HFFc6 (cell line): ENCODE data around the gene ANKRD36C. TPM values are rescaled to one million over a fixed set of nuclear protein-coding genes. Genes with fewer than 3 reads are reported as not detected.
"Not testable (repeated sequence)": the region's sequence is repeated elsewhere in the genome, so short reads cannot be mapped to it uniquely, and the experiment has no call there.

ENCODE experiments used
- DNase-seq: peaks from one replicate; pipeline ENCODE4 v3.0.0-alpha.2; 2018
- H3K27ac Mint-ChIP-seq: 2 replicates; pipeline ENCODE4 v1.8.0; 2020; ENCODE audit warnings: mild to moderate bottlenecking, mixed read lengths
- H3K27me3 Mint-ChIP-seq: 2 replicates; pipeline ENCODE4 v1.8.0; 2021; ENCODE audit warnings: mild to moderate bottlenecking, moderate library complexity, mixed read lengths; ENCODE audit not compliant: insufficient read depth
- H3K36me3 Mint-ChIP-seq: 2 replicates; pipeline ENCODE4 v1.8.0; 2021; ENCODE audit warnings: low read depth, mixed read lengths
- H3K4me1 Mint-ChIP-seq: 2 replicates; pipeline ENCODE4 v1.8.0; 2020; ENCODE audit warnings: low read depth, mixed read lengths
- H3K4me3 Mint-ChIP-seq: 2 replicates; pipeline ENCODE4 v1.8.0; 2020; ENCODE audit warnings: mild to moderate bottlenecking, moderate library complexity, mixed read lengths
- H3K9me3 Mint-ChIP-seq: 2 replicates; pipeline ENCODE4 v1.8.0; 2020; ENCODE audit warnings: mild to moderate bottlenecking, mixed read lengths
- CTCF ChIP-seq: fragments of 200-600 bp; sonication (generic); IDR thresholded peaks from 2 replicates; pipeline ENCODE4 v1.5.0; 2021; ENCODE audit warnings: antibody characterized with exemption, mild to moderate bottlenecking
- long read RNA-seq: library from polyadenylated mRNA; unstranded; transcript quantifications from one replicate; pipeline ENCODE4 v2.0.0, GENCODE V29; 2019
- total RNA-seq, 6 experiments: library from RNA; stranded (reverse); fragmentation: NEBNext Ultra II Directional; extraction: Animal tissue kit (Norgen Biotek cat#: 25700); gene quantifications; 2 replicates in 1 of 6; 3 replicates in 5 of 6; pipeline ENCODE4 v1.2.3, GENCODE V29; 2021

ANKRD36C gene
- 1 to 10 TPM; 5.9 to 8.9 (median 7.0) TPM for total RNA-seq
- long read RNA-seq, partial matches to known transcripts, result 1 of 2 reads
- long read RNA-seq, other reads (novel, unspliced or antisense), result 1 of 2 reads

- H3K27me3 Mint-ChIP-seq, H3K36me3 Mint-ChIP-seq, H3K9me3 Mint-ChIP-seq: not testable (repeated sequence)
Observed at GRCh38 chr2:95991351-95992094, at the start of gene ANKRD36C. Gene ANKRD36C, minus strand, starts transcription at chr2:95991824. Its CDS starts 116 bp downstream, at chr2:95991708.

GRCh38 chr2:96035554-96035953, 43.9 kb upstream of the ANKRD36C start:
- H3K9me3 Mint-ChIP-seq, H3K4me1 Mint-ChIP-seq, H3K27me3 Mint-ChIP-seq, H3K36me3 Mint-ChIP-seq, H3K4me3 Mint-ChIP-seq, H3K27ac Mint-ChIP-seq, DNase-seq: not testable (repeated sequence)

More at GRCh38 chr2:95991351-95992094, at the start of gene ANKRD36C:
- Mint-ChIP-seq H3K27ac (peak within 1 kb of the TSS; percentile 93), H3K4me3 (peak within 1 kb of the TSS; percentile 99)
- peak; percentile 49 for DNase-seq
- H3K4me1 Mint-ChIP-seq, result not testable (repeated sequence)

GRCh38 chr2:96034792-96035191, 43.2 kb upstream of the ANKRD36C start, which contains the start of gene GPAT2:
Gene GPAT2, minus strand, starts transcription at chr2:96034916. Its CDS starts 2,557 bp downstream, at chr2:96032359.
- not testable (repeated sequence) for H3K4me1 Mint-ChIP-seq, H3K4me3 Mint-ChIP-seq, DNase-seq, H3K9me3 Mint-ChIP-seq, H3K27ac Mint-ChIP-seq, H3K27me3 Mint-ChIP-seq, H3K36me3 Mint-ChIP-seq

GRCh38 chr2:96033997-96034396, 42.4 kb upstream of the ANKRD36C start:
- 0 out of 2 replicates have a peak, but pooled peaks have one; percentile 13 for TF ChIP-seq CTCF
- H3K9me3 Mint-ChIP-seq, H3K4me1 Mint-ChIP-seq, H3K36me3 Mint-ChIP-seq, H3K27me3 Mint-ChIP-seq, H3K27ac Mint-ChIP-seq, DNase-seq, H3K4me3 Mint-ChIP-seq: not testable (repeated sequence)

- DNase-seq, H3K9me3 Mint-ChIP-seq, H3K4me1 Mint-ChIP-seq, H3K36me3 Mint-ChIP-seq, H3K27me3 Mint-ChIP-seq, H3K27ac Mint-ChIP-seq, H3K4me3 Mint-ChIP-seq: not testable (repeated sequence)
Observed at GRCh38 chr2:96027725-96028325, 36.2 kb upstream of the ANKRD36C start.

- not testable (repeated sequence) for DNase-seq, H3K27ac Mint-ChIP-seq, H3K36me3 Mint-ChIP-seq, H3K4me3 Mint-ChIP-seq, H3K9me3 Mint-ChIP-seq, H3K27me3 Mint-ChIP-seq, H3K4me1 Mint-ChIP-seq
Observed at GRCh38 chr2:96025755-96026154, 34.1 kb upstream of the ANKRD36C start.

- no peaks in the 10 kb centered on the region for H3K36me3 Mint-ChIP-seq
- H3K9me3 Mint-ChIP-seq, result no peaks in the 10 kb centered on the region
- no peaks in the 10 kb centered on the region; the same call in none of the 2 replicates for H3K27me3 Mint-ChIP-seq
- no peaks in the 10 kb centered on the region for H3K4me1 Mint-ChIP-seq
- no peak for DNase-seq
- no peak overlapping the region for H3K27ac Mint-ChIP-seq
- TF ChIP-seq CTCF, result no peak
- no peak overlapping the region for H3K4me3 Mint-ChIP-seq
Observed at GRCh38 chr2:96025194-96025492, 33.5 kb upstream of the ANKRD36C start.
